ENCODE data around the gene MAPK8IP2. TPM values are rescaled to one million over a fixed set of nuclear protein-coding genes. Genes with fewer than 3 reads are reported as not detected.

The MAPK8IP2 gene
- polyA plus RNA-seq, 2 of the 4 experiments (the other 2 are of a cell fraction): 0.76 to 3.0 TPM

- TF ChIP-seq ZFP36 (IDR thresholded peaks at IDR 0.05; ENCODE audit: borderline replicate concordance, partially characterized antibody) (no peak), ZNF302 (CRISPR knock-in tag; IDR thresholded peaks at IDR 0.05) (no peak), ATOH8 (CRISPR knock-in tag; IDR thresholded peaks at IDR 0.05; ENCODE audit: low read depth) (no peak), FOSL2 (IDR thresholded peaks at IDR 0.05) (no peak), FOSL2 (CRISPR knock-in tag; IDR thresholded peaks at IDR 0.05) (no peak), SREBF2 (IDR thresholded peaks at IDR 0.05) (no peak), CHD2 (IDR thresholded peaks at IDR 0.05; ENCODE audit: low read length, partially characterized antibody) (no peak), FOSB (CRISPR knock-in tag; IDR thresholded peaks at IDR 0.05) (no peak), NPAS2 (CRISPR knock-in tag; IDR thresholded peaks at IDR 0.05; ENCODE audit: borderline replicate concordance) (no peak), CTCF (IDR thresholded peaks at IDR 0.05) (peak; percentile 32; the same call in 2 of the 3 replicates), BHLHE40 (IDR thresholded peaks at IDR 0.05; ENCODE audit: low read depth, low read length) (no peak), CEBPB (IDR thresholded peaks at IDR 0.05) (no peak), POLR2A (IDR thresholded peaks at IDR 0.05; ENCODE audit: low read length) (peak; percentile 55), MAX (IDR thresholded peaks at IDR 0.05) (peak; percentile 64), HDAC2 (IDR thresholded peaks at IDR 0.05) (no peak), CBX2 (IDR thresholded peaks at IDR 0.05; ENCODE audit: borderline replicate concordance, low read depth) (no peak), EHMT2 (IDR thresholded peaks at IDR 0.05; ENCODE audit: low read depth) (no peak), ZSCAN20 (CRISPR knock-in tag; IDR thresholded peaks at IDR 0.05) (no peak)
- TF ChIP-seq, protein P1, sequence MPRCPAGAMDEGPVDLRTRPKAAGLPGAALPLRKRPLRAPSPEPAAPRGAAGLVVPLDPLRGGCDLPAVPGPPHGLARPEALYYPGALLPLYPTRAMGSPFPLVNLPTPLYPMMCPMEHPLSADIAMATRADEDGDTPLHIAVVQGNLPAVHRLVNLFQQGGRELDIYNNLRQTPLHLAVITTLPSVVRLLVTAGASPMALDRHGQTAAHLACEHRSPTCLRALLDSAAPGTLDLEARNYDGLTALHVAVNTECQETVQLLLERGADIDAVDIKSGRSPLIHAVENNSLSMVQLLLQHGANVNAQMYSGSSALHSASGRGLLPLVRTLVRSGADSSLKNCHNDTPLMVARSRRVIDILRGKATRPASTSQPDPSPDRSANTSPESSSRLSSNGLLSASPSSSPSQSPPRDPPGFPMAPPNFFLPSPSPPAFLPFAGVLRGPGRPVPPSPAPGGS (IDR thresholded peaks at IDR 0.05): no peak
- TF ChIP-seq, protein P2, sequence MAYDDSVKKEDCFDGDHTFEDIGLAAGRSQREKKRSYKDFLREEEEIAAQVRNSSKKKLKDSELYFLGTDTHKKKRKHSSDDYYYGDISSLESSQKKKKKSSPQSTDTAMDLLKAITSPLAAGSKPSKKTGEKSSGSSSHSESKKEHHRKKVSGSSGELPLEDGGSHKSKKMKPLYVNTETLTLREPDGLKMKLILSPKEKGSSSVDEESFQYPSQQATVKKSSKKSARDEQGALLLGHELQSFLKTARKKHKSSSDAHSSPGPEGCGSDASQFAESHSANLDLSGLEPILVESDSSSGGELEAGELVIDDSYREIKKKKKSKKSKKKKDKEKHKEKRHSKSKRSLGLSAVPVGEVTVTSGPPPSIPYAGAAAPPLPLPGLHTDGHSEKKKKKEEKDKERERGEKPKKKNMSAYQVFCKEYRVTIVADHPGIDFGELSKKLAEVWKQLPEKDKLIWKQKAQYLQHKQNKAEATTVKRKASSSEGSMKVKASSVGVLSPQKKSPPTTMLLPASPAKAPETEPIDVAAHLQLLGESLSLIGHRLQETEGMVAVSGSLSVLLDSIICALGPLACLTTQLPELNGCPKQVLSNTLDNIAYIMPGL (CRISPR knock-in tag; IDR thresholded peaks at IDR 0.05; ENCODE audit: borderline replicate concordance): no peak
- TF ChIP-seq, protein P3, sequence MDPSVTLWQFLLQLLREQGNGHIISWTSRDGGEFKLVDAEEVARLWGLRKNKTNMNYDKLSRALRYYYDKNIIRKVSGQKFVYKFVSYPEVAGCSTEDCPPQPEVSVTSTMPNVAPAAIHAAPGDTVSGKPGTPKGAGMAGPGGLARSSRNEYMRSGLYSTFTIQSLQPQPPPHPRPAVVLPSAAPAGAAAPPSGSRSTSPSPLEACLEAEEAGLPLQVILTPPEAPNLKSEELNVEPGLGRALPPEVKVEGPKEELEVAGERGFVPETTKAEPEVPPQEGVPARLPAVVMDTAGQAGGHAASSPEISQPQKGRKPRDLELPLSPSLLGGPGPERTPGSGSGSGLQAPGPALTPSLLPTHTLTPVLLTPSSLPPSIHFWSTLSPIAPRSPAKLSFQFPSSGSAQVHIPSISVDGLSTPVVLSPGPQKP (IDR thresholded peaks at IDR 0.05; ENCODE audit: low read depth, low read length): no peak
These were observed 27.3 kb downstream of the MAPK8IP2 start, which contains the start of gene ARSA (continued) for GRCh38 chr22:50627642-50628542.
